Endothelial cell of coronary artery (primary cell): ENCODE data around the gene PGM1. TPM values are rescaled to one million over a fixed set of nuclear protein-coding genes. Genes with fewer than 3 reads are reported as not detected.

Source experiments
- total RNA-seq: library from RNA; depleted of rRNA; stranded (reverse); fragments of >200 nt; gene quantifications from 2 replicates; pipeline ENCODE4 v1.2.3, GENCODE V29; 2014

The PGM1 gene
- total RNA-seq = 29.5 and 64.3 TPM in 2 replicates

DNA sequence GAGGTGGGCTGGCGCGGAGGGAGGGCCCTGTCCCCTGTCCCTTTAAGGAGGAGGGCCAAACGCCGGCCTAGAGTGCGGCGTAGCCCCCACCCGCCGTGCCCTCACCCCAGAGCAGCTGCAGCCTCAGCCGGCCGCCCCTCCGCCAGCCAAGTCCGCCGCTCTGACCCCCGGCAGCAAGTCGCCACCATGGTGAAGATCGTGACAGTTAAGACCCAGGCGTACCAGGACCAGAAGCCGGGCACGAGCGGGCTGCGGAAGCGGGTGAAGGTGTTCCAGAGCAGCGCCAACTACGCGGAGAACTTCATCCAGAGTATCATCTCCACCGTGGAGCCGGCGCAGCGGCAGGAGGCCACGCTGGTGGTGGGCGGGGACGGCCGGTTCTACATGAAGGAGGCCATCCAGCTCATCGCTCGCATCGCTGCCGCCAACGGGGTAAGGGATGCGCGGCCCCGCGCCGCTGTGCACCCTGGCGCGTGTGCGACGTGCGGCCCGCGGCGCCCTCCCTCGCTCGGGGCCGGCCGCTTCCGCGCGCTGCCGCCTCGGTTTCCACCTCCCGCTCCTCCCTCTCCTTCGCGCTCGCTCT, at the start of gene PGM1:
PGM1 (plus strand) TSS at position 109 of the 583 bp plus-strand sequence; CDS start at position 187, 78 bp downstream.

Other genes with a start within 250 kb of the PGM1 start
- 12.5 and 13.7 TPM in 2 replicates for gene ALG6, start 225.8 kb upstream of the PGM1 start, total RNA-seq
- 13.4 and 17.6 TPM in 2 replicates for gene ITGB3BP, start 70.2 kb upstream of the PGM1 start, total RNA-seq
- gene EFCAB7, start 69.9 kb upstream of the PGM1 start, total RNA-seq = 3.4 and 4.2 TPM in 2 replicates
- gene ROR1, start 180.6 kb downstream of the PGM1 start, total RNA-seq = 3.1 and 17.1 TPM in 2 replicates